HCT116 (cell line): ENCODE measurements around the gene TRIM27. TPM values are rescaled to one million over a fixed set of nuclear protein-coding genes. Genes with fewer than 3 reads are reported as not detected.

Experiments
- ATAC-seq: fragments of 200-7000 bp; cut with Tn5 transposase; 2 replicates; pipeline ENCODE4 v1.9.1; 2020; ENCODE audit warnings: mild to moderate bottlenecking, moderate library complexity
- BruUV-seq: library from RNA; stranded (reverse); fragments of 400-500 nt; replicated peaks from 2 replicates; lab custom pipeline; 2021; lab: Mats Ljungman, UMichigan
- CTCF ChIA-PET: fragments of 300-600 bp; sonication (Branson Sonifier 250); formaldehyde crosslinking; loops from one replicate; lab custom pipeline; 2021; ENCODE audit warnings: antibody characterized with exemption; lab: Charles Lee
- POLR2A ChIA-PET: fragments of 300-600, 350-600 bp; sonication (Branson Sonifier 250); formaldehyde crosslinking; loops from one replicate; lab custom pipeline; 2021; ENCODE audit warnings: antibody characterized with exemption; lab: Charles Lee
- RAD21 ChIA-PET, 2 experiments: fragments of 300-600 bp; sonication (Branson Sonifier 250); formaldehyde crosslinking; loops; one replicate each; lab custom pipeline; 2023; ENCODE audit warnings: low total read pairs in 2 of 2; ENCODE audit not compliant: uncharacterized antibody in 2 of 2, unreplicated experiment in 2 of 2, low non-redundant PET in 1 of 2; lab: Charles Lee
- DNase-seq: peaks from one replicate; pipeline ENCODE4 v3.0.0-alpha.2; 2010; ENCODE audit warnings: low read depth, low spot score
- H2AFZ ChIP-seq: fragments of 200-600 bp; shearing (Covaris generic), sonication (generic); 2 replicates; pipeline ENCODE4 v1.6.1; 2017; ENCODE audit warnings: low read depth, mixed run types, mixed read lengths, antibody characterized with exemption, low read length; ENCODE audit not compliant: poor library complexity, severe bottlenecking
- H3K27ac ChIP-seq: 2 replicates; pipeline ENCODE4 v1.5.1; 2012; ENCODE audit warnings: low read depth, low read length
- H3K27me3 ChIP-seq: fragments of 200-600 bp; sonication (generic); 2 replicates; pipeline ENCODE4 v1.6.1; 2016; ENCODE audit warnings: mixed run types, low read length, mixed read lengths; ENCODE audit not compliant: insufficient read depth
- H3K36me3 ChIP-seq, 2 experiments: fragments of 200-500 bp in 1 of 2; fragments of 200-600 bp in 1 of 2; sonication (Bioruptor generic) in 1 of 2; sonication (generic) in 1 of 2; 2 replicates each; pipeline versions ENCODE4 v1.5.1 to v1.6.1; 2014 to 2016; ENCODE audit warnings: low read length in 2 of 2, inconsistent platforms in 1 of 2, mixed read lengths in 1 of 2, mixed run types in 1 of 2; ENCODE audit not compliant: insufficient read depth in 2 of 2, control insufficient read depth in 1 of 2
- H3K4me1 ChIP-seq, 2 experiments: fragments of 200-600 bp in 1 of 2; sonication (generic) in 1 of 2; 2 replicates each; pipeline versions ENCODE4 v1.5.1 to v1.6.1; 2012 to 2017; ENCODE audit warnings: low read length in 2 of 2, inconsistent platforms in 1 of 2, mild to moderate bottlenecking in 1 of 2, mixed read lengths in 1 of 2, mixed run types in 1 of 2, moderate library complexity in 1 of 2; ENCODE audit not compliant: insufficient read depth in 2 of 2, control insufficient read depth in 1 of 2
- H3K4me2 ChIP-seq: fragments of 200-600 bp; sonication (generic); 2 replicates; pipeline ENCODE4 v1.6.1; 2017; ENCODE audit warnings: mixed run types, low read length, mixed read lengths
- H3K4me3 ChIP-seq, 2 experiments: fragments of 200-600 bp in 1 of 2; sonication (generic) in 1 of 2; replicated peaks in 1 of 2; 2 replicates each; pipeline ENCODE4 v1.5.1; 2011 to 2016; ENCODE audit warnings: low read length in 2 of 2, control low read depth in 1 of 2, low read depth in 1 of 2, mild to moderate bottlenecking in 1 of 2, mixed read lengths in 1 of 2, mixed run types in 1 of 2
- H3K79me2 ChIP-seq: fragments of 200-600 bp; sonication (generic); 2 replicates; pipeline ENCODE4 v1.6.1; 2017; ENCODE audit warnings: mild to moderate bottlenecking, mixed run types, low read length, moderate library complexity, mixed read lengths; ENCODE audit not compliant: insufficient read depth
- H3K9ac ChIP-seq: fragments of 200-600 bp; sonication (generic); 2 replicates; pipeline ENCODE4 v1.6.1; 2016; ENCODE audit warnings: low read length, mixed read lengths
- H3K9me2 ChIP-seq: fragments of 200-600 bp; sonication (generic), shearing (Covaris generic); 2 replicates; pipeline ENCODE4 v1.6.1; 2017; ENCODE audit warnings: mixed run types, mild to moderate bottlenecking, moderate library complexity; ENCODE audit not compliant: insufficient read depth
- H3K9me3 ChIP-seq, 2 experiments: fragments of 200-500 bp in 1 of 2; fragments of 200-600 bp in 1 of 2; sonication (Bioruptor generic) in 1 of 2; sonication (generic) in 1 of 2; 2 replicates each; pipeline ENCODE4 v1.6.1; 2014 to 2017; ENCODE audit warnings: low read length in 2 of 2, mixed read lengths in 2 of 2, inconsistent platforms in 1 of 2, low read depth in 1 of 2, mild to moderate bottlenecking in 1 of 2, mixed run types in 1 of 2, moderate library complexity in 1 of 2; ENCODE audit not compliant: control insufficient read depth in 1 of 2, insufficient read depth in 1 of 2
- H4K20me1 ChIP-seq: fragments of 200-600 bp; sonication (generic), shearing (Covaris generic); 2 replicates; pipeline ENCODE4 v1.6.1; 2017; ENCODE audit warnings: mixed run types, mild to moderate bottlenecking, moderate library complexity; ENCODE audit not compliant: insufficient read depth
- POLR2AphosphoS5 ChIP-seq: IDR thresholded peaks from 2 replicates; pipeline ENCODE4 v1.6.1; 2011; ENCODE audit warnings: mild to moderate bottlenecking, low read depth, low read length, moderate library complexity
- RAD21 ChIP-seq: IDR thresholded peaks from 2 replicates; pipeline ENCODE4 v1.6.1; 2012; ENCODE audit warnings: low read depth, mild to moderate bottlenecking
- ZFX ChIP-seq: fragments of 450-650 bp; IDR thresholded peaks from 2 replicates; pipeline ENCODE4 v1.6.1; 2017
- intact Hi-C: fragments of 100-400 bp; cut with micrococcal nuclease; formaldehyde crosslinking; loops from 2 replicates; pipeline ENCODE4 v1.10.0; 2022
- total RNA-seq: library from RNA; stranded (reverse); gene quantifications from one replicate; pipeline ENCODE4 v1.2.1, GENCODE V29; 2021; ENCODE audit not compliant: unreplicated experiment
- TF ChIP-seq, protein P1 (sequence below): IDR thresholded peaks from 2 replicates; pipeline ENCODE4 v1.6.1; 2011; ENCODE audit warnings: mild to moderate bottlenecking, low read length, moderate library complexity; ENCODE audit not compliant: insufficient replicate concordance; ENCODE audit errors: extremely low read depth

The TRIM27 gene
- total RNA-seq, 1 experiment from 2014 or later: 62.5 TPM

DNA sequence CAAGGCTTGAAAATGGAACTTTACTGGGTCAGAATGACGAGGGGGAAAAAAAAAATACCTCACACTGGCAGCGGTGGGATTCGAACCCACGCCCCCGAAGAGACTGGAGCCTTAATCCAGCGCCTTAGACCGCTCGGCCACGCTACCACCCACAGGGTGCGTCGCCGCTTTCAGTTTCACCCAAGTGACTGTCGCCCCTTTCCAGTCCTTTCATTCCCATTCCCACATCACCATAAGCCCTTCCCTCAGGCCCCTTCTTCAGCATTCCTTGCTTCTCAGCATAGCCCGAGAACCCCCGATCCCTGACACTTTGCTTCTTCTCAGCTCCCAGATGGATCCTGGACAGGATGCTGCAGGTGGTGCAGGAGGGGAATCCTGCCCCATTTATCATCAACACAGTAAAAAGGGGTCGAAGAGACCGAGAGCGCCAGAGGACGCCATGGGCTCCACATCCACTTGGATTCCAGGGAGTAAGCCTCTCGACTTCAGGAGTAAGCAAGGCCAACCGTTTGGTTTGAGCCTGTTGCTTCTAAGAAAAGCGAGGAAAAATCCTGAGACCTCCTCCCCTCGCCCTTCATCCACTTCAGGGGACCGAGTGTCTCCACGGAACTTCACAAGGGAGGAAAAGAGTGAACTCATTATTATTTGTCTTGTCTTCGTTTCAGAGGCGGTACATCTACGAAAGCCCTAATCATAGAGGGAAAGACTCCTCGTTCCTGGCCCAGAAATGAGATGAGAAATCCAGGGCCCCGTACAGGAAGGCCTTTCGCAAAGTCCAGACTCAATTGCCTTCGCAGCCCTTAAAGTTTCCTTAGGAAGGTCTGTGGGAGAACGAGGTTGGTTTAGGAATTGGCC, 20.0 kb upstream of the TRIM27 start (continued):
- TF ChIP-seq, protein P1, sequence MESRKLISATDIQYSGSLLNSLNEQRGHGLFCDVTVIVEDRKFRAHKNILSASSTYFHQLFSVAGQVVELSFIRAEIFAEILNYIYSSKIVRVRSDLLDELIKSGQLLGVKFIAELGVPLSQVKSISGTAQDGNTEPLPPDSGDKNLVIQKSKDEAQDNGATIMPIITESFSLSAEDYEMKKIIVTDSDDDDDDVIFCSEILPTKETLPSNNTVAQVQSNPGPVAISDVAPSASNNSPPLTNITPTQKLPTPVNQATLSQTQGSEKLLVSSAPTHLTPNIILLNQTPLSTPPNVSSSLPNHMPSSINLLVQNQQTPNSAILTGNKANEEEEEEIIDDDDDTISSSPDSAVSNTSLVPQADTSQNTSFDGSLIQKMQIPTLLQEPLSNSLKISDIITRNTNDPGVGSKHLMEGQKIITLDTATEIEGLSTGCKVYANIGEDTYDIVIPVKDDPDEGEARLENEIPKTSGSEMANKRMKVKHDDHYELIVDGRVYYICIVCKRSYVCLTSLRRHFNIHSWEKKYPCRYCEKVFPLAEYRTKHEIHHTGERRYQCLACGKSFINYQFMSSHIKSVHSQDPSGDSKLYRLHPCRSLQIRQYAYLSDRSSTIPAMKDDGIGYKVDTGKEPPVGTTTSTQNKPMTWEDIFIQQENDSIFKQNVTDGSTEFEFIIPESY: no peak
- TF ChIP-seq ZFX (no peak), POLR2AphosphoS5 (no peak), RAD21 (no peak)
- TF ChIP-seq, all 23 proteins: peak for 5

DNA sequence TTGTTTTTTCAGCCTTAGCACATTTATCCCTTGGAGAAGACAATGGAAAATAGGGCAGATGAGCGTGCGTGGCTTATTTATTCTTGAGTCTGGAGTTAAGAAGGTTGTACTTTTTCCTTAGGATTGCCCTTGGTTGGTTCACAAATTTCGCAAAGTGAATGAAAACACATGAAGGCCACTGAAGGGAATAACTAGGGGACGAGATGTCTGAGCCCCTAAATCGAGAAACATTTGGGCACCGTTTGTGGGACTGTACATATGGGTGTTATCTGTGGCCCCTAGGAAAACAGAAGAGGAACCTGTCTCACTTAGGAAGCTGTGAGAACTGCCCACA, 19.4 kb upstream of the TRIM27 start:
- H3K9ac ChIP-seq: no peak overlapping the region
- no peak for ATAC-seq
- BruUV-seq: no TSS peak

More for the DNA sequence above, 19.4 kb upstream of the TRIM27 start:
- Histone ChIP-seq H3K4me1 (peaks cover 17 to 57% of the 10 kb centered on the region in 2 experiments; a peak in 3 of 4 replicates), H4K20me1 (no peaks in the 10 kb centered on the region), H3K36me3 (no peaks in the 10 kb centered on the region), H3K27me3 (no peaks in the 10 kb centered on the region), H3K9me2 (no peaks in the 10 kb centered on the region), H3K27ac (no peak overlapping the region), H3K9me3 (no peaks in the 10 kb centered on the region), H3K79me2 (no peaks in the 10 kb centered on the region), H3K4me3 (no peak overlapping the region), H3K4me2 (peak overlapping the region; percentile 68), H2AFZ (peak overlapping the region; percentile 7)
- ChIA-PET RAD21 (no interaction called here), CTCF (no interaction called here), POLR2A (no interaction called here)
- no peak for TF ChIP-seq POLR2AphosphoS5
- intact Hi-C loops: loop anchor here (1.0 to 5.0 kb wide), 3 partner anchors 38 to 201 kb away; no protein-coding TSS in a partner anchor
- no peak for DNase-seq
